Measurements from ENCODE around the gene PAFAH2.

The PAFAH2 gene

GRCh38 chr1:25997828-25998761, at the start of gene PAFAH2:
TSS of gene PAFAH2 (minus strand) at chr1:25998063. CDS start at chr1:25990816, 7,247 bp downstream.
- H4K20me1 ChIP-seq (ENCODE audit: insufficient read depth, low read length), result no peaks in the 10 kb centered on the region
- peak within 1 kb of the TSS; percentile 86 for H3K9ac ChIP-seq (ENCODE audit: low read length)
- peak within 1 kb of the TSS; percentile 51 for H3K27ac ChIP-seq (ENCODE audit: low read length)
- TF ChIP-seq EZH2phosphoT487 (IDR thresholded peaks at IDR 0.05; ENCODE audit: low read depth) (no peak), CTCF (IDR thresholded peaks at IDR 0.05; ENCODE audit: low read depth, low read length) (peak; percentile 73)
- H3K27me3 ChIP-seq (ENCODE audit: low read depth, low read length), result no peaks in the 10 kb centered on the region
- no peaks in the 10 kb centered on the region for H3K9me3 ChIP-seq (ENCODE audit: insufficient read depth, low read length)
- 0 out of 2 replicates have a peak, but pooled peaks cover 3% of the 10 kb centered on the region for H3K79me2 ChIP-seq (ENCODE audit: low read length)
- peak within 1 kb of the TSS; percentile 96 for H3K4me2 ChIP-seq (ENCODE audit: low read length)
- peak within 1 kb of the TSS; percentile 98 for H2AFZ ChIP-seq (ENCODE audit: low read depth, low read length)
- no peaks in the 10 kb centered on the region for H3K36me3 ChIP-seq (replicated peaks; ENCODE audit: low read depth, low read length)
- peaks cover 12% of the 10 kb centered on the region for H3K4me1 ChIP-seq (ENCODE audit: low read length)
- peak within 1 kb of the TSS; percentile 93 for H3K4me3 ChIP-seq (ENCODE audit: low read length)

- H3K27me3 ChIP-seq (ENCODE audit: low read depth, low read length), result peaks cover 7% of the 10 kb centered on the region; the same call in 1 of the 2 replicates
- TF ChIP-seq CTCF (IDR thresholded peaks at IDR 0.05; ENCODE audit: low read depth, low read length), result no peak
- TF ChIP-seq EZH2phosphoT487 (IDR thresholded peaks at IDR 0.05; ENCODE audit: low read depth), result no peak
Measured at GRCh38 chr1:26047278-26047874, 49.5 kb upstream of the PAFAH2 start.

GRCh38 chr1:26046246-26047095, 48.6 kb upstream of the PAFAH2 start:
- Histone ChIP-seq H4K20me1 (ENCODE audit: insufficient read depth, low read length) (no peaks in the 10 kb centered on the region), H3K27me3 (ENCODE audit: low read depth, low read length) (peaks cover 7% of the 10 kb centered on the region; the same call in 1 of the 2 replicates), H3K9ac (ENCODE audit: low read length) (no peak overlapping the region), H3K36me3 (replicated peaks; ENCODE audit: low read depth, low read length) (no peaks in the 10 kb centered on the region), H3K4me3 (ENCODE audit: low read length) (no peak overlapping the region), H3K4me1 (ENCODE audit: low read length) (no peaks in the 10 kb centered on the region), H3K9me3 (ENCODE audit: insufficient read depth, low read length) (no peaks in the 10 kb centered on the region), H2AFZ (ENCODE audit: low read depth, low read length) (no peak overlapping the region), H3K27ac (ENCODE audit: low read length) (no peak overlapping the region), H3K4me2 (ENCODE audit: low read length) (no peak overlapping the region), H3K79me2 (ENCODE audit: low read length) (no peaks in the 10 kb centered on the region)
- no peak for TF ChIP-seq EZH2phosphoT487 (IDR thresholded peaks at IDR 0.05; ENCODE audit: low read depth)

More at GRCh38 chr1:26047278-26047874, 49.5 kb upstream of the PAFAH2 start:
- Histone ChIP-seq H3K4me3 (ENCODE audit: low read length) (no peak overlapping the region), H3K79me2 (ENCODE audit: low read length) (no peaks in the 10 kb centered on the region), H3K9ac (ENCODE audit: low read length) (no peak overlapping the region), H3K27ac (ENCODE audit: low read length) (no peak overlapping the region), H3K36me3 (replicated peaks; ENCODE audit: low read depth, low read length) (no peaks in the 10 kb centered on the region), H2AFZ (ENCODE audit: low read depth, low read length) (no peak overlapping the region), H3K4me1 (ENCODE audit: low read length) (no peaks in the 10 kb centered on the region), H4K20me1 (ENCODE audit: insufficient read depth, low read length) (no peaks in the 10 kb centered on the region), H3K4me2 (ENCODE audit: low read length) (no peak overlapping the region), H3K9me3 (ENCODE audit: insufficient read depth, low read length) (no peaks in the 10 kb centered on the region)

GRCh38 chr1:26045722-26046245, 47.9 kb upstream of the PAFAH2 start, which contains the start of gene SLC30A2:
TSS of gene SLC30A2 (minus strand) at chr1:26046118. CDS start at chr1:26045896, 222 bp downstream.
- H3K4me3 ChIP-seq (ENCODE audit: low read length), result no peak within 1 kb of the TSS
- H3K9ac ChIP-seq (ENCODE audit: low read length), result no peak within 1 kb of the TSS

More at GRCh38 chr1:26045722-26046245, 47.9 kb upstream of the PAFAH2 start, which contains the start of gene SLC30A2:
- Histone ChIP-seq H3K79me2 (ENCODE audit: low read length) (no peaks in the 10 kb centered on the region), H3K27me3 (ENCODE audit: low read depth, low read length) (peaks cover 7% of the 10 kb centered on the region; the same call in 1 of the 2 replicates), H2AFZ (ENCODE audit: low read depth, low read length) (no peak within 1 kb of the TSS), H3K4me2 (ENCODE audit: low read length) (no peak within 1 kb of the TSS), H4K20me1 (ENCODE audit: insufficient read depth, low read length) (no peaks in the 10 kb centered on the region), H3K4me1 (ENCODE audit: low read length) (no peaks in the 10 kb centered on the region), H3K36me3 (replicated peaks; ENCODE audit: low read depth, low read length) (no peaks in the 10 kb centered on the region), H3K27ac (ENCODE audit: low read length) (no peak within 1 kb of the TSS), H3K9me3 (ENCODE audit: insufficient read depth, low read length) (no peaks in the 10 kb centered on the region)
- TF ChIP-seq CTCF (IDR thresholded peaks at IDR 0.05; ENCODE audit: low read depth, low read length), result no peak
- no peak for TF ChIP-seq EZH2phosphoT487 (IDR thresholded peaks at IDR 0.05; ENCODE audit: low read depth)
